PC-3 (cell line): ENCODE measurements around the gene CLEC4E.

Experiments used
- CTCF ChIP-seq: fragments of 300-600 bp; sonication (generic); conservative IDR thresholded peaks from 2 replicates; pipeline ENCODE4 v1.5.1; 2017; ENCODE audit warnings: antibody characterized with exemption, low read depth, mild to moderate bottlenecking, low read length
- EZH2 ChIP-seq: fragments of 300-600 bp; sonication (generic); IDR thresholded peaks from one replicate; pipeline ENCODE4 v1.6.1; 2017; ENCODE audit warnings: antibody characterized with exemption, mild to moderate bottlenecking, low read length; ENCODE audit not compliant: unreplicated experiment

DNA sequence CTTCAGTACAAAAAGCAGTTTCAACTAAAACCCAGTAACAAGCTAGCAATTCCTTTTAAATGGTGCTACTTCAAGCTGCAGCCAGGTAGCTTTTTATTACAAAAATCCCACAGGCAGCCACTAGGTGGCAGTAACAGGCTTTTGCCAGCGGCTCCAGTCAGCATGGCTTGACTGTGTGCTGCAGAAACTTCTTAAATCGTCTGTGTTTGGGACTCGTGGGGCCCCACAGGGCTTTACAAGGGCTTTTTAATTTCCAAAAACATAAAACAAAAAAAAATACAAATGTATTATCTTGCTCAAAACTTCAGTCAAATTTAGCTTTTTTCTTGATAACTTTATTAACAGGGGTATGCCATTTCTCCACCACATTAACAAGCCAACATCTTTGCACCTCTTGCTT is 3.6 kb upstream of the CLEC4E start:
- TF ChIP-seq EZH2 (no peak), CTCF (peak; percentile 79)
